Lower leg skin (tissue), 4 donors: ENCODE measurements around the gene CASP3. TPM values are rescaled to one million over a fixed set of nuclear protein-coding genes. Genes with fewer than 3 reads are reported as not detected.

Source experiments
- DNase-seq, 2 donors: peaks; one replicate each; pipeline ENCODE4 v3.0.0-alpha.2; 2019; ENCODE audit warnings: low spot score in 2 of 2
- H3K4me3 ChIP-seq: fragments of 200-600 bp; sonication (generic); 2 replicates; pipeline ENCODE4 v1.5.1; 2017; ENCODE audit warnings: mild to moderate bottlenecking, low read depth; ENCODE audit not compliant: poor library complexity, severe bottlenecking
- CTCF ChIP-seq, 3 donors: fragments of 450-650 bp; IDR thresholded peaks; one replicate each; pipeline ENCODE4 v1.5.1; 2016; ENCODE audit warnings: antibody characterized with exemption in 3 of 3, mild to moderate bottlenecking in 3 of 3, moderate library complexity in 2 of 3
- POLR2A ChIP-seq, 2 donors: fragments of 450-650 bp; IDR thresholded peaks; one replicate each; pipeline ENCODE4 v1.6.1; 2016 to 2017; ENCODE audit warnings: antibody characterized with exemption in 2 of 2, mild to moderate bottlenecking in 1 of 2, moderate library complexity in 1 of 2
- WGBS, 2 donors: methylation state at CpG; one replicate each; pipeline ENCODE4 v1.1.5; 2018; 5-methylcytosine and 5-hydroxymethylcytosine counted together
- intact Hi-C: fragments of 100-400 bp; cut with DNase I; formaldehyde crosslinking; loops from one replicate; pipeline ENCODE4 v1.15.0; 2023; ENCODE audit warnings: low total_unique reads
- total RNA-seq, 4 donors: library from RNA; depleted of rRNA; stranded (reverse); fragments of >200 nt; gene quantifications; one replicate each; pipeline ENCODE4 v1.1.0, GENCODE V29; 2016

CASP3 gene
- total RNA-seq, 4 donors from 2014 or later, result 10.2 to 18.4 (median 14.8) TPM

GRCh38 chr4:184599492-184600135, 49.6 kb downstream of the CASP3 start:
- 82 to 86% methylated on average over 7 of the region's 7 CpGs for WGBS, 2 donors
- intact Hi-C loops, result no loop called here
- TF ChIP-seq CTCF (IDR thresholded peaks at IDR 0.05) (no peak), POLR2A (IDR thresholded peaks at IDR 0.05) (no peak)
- DNase-seq, result no peak
- no peak overlapping the region for H3K4me3 ChIP-seq

GRCh38 chr4:184598753-184599491, 50.3 kb downstream of the CASP3 start:
- intact Hi-C loops, result no loop called here
- no peak for TF ChIP-seq POLR2A (IDR thresholded peaks at IDR 0.05)
- TF ChIP-seq CTCF (IDR thresholded peaks at IDR 0.05), result no peak
- no peak for DNase-seq
- no peak overlapping the region for H3K4me3 ChIP-seq
- WGBS, 2 donors, result 72 to 85% methylated on average over 12 of the region's 12 CpGs

- H3K4me3 ChIP-seq, result no peak overlapping the region
- DNase-seq, result no peak
- intact Hi-C loops, result no loop called here
- TF ChIP-seq POLR2A (IDR thresholded peaks at IDR 0.05), result no peak
- no peak for TF ChIP-seq CTCF (IDR thresholded peaks at IDR 0.05)
- 68% methylated on average over 5 of the region's 5 CpGs for WGBS, 2 donors
Measured at GRCh38 chr4:184596617-184597185, 52.5 kb downstream of the CASP3 start.

- 59 to 61% methylated on average over 8 of the region's 8 CpGs for WGBS, 2 donors
- intact Hi-C loops, result no loop called here
- no peak overlapping the region for H3K4me3 ChIP-seq
- no peak for DNase-seq
- TF ChIP-seq POLR2A (IDR thresholded peaks at IDR 0.05) (no peak), CTCF (IDR thresholded peaks at IDR 0.05) (no peak)
Measured at GRCh38 chr4:184596044-184596616, 53.1 kb downstream of the CASP3 start.

- no peak overlapping the region for H3K4me3 ChIP-seq
- intact Hi-C loops, result no loop called here
- TF ChIP-seq POLR2A (IDR thresholded peaks at IDR 0.05) (no peak), CTCF (IDR thresholded peaks at IDR 0.05) (no peak)
- DNase-seq, result no peak
- 77 to 80% methylated on average over 5 of the region's 5 CpGs for WGBS, 2 donors
Measured at GRCh38 chr4:184595430-184595829, 53.8 kb downstream of the CASP3 start.
